Hematopoietic multipotent progenitor cell treated with erythropoietin and hydrocortisone succinate and interleukin-3 and kit ligand, for 4 days (in vitro differentiated cells): ENCODE results near the gene TOR1AIP2.
A peak's percentile ranks its signal among the peaks of the same experiment; 100 is the strongest.

ENCODE experiments used
- DNase-seq: peaks from one replicate; pipeline ENCODE4 v3.0.0-alpha.2; 2015

TOR1AIP2 gene

GRCh38 chr1:179825206-179825605 lies 52.4 kb downstream of the TOR1AIP2 start:
- no peak for DNase-seq

GRCh38 chr1:179824265-179824664 lies 53.3 kb downstream of the TOR1AIP2 start:
- DNase-seq = no peak

GRCh38 chr1:179823693-179824092 lies 53.9 kb downstream of the TOR1AIP2 start:
- DNase-seq = no peak

- DNase-seq = no peak
Measured at GRCh38 chr1:179822065-179822464, 55.5 kb downstream of the TOR1AIP2 start.

GRCh38 chr1:179821524-179821923 lies 56.1 kb downstream of the TOR1AIP2 start:
- no peak for DNase-seq

- peak; percentile 61 for DNase-seq
Measured at GRCh38 chr1:179820226-179820970, 57.2 kb downstream of the TOR1AIP2 start.

- DNase-seq = no peak
Measured at GRCh38 chr1:179818743-179819173, 58.8 kb downstream of the TOR1AIP2 start.

GRCh38 chr1:179818260-179818659 lies 59.3 kb downstream of the TOR1AIP2 start:
- DNase-seq = no peak

- no peak for DNase-seq
Measured at GRCh38 chr1:179817789-179818188, 59.8 kb downstream of the TOR1AIP2 start.

- no peak for DNase-seq
Measured at GRCh38 chr1:179817056-179817455, 60.5 kb downstream of the TOR1AIP2 start.

- DNase-seq = no peak
Measured at GRCh38 chr1:179816196-179816960, 61.2 kb downstream of the TOR1AIP2 start.

- no peak for DNase-seq
Measured at GRCh38 chr1:179815641-179816040, 62.0 kb downstream of the TOR1AIP2 start.

- no peak for DNase-seq
Measured at GRCh38 chr1:179814546-179814838, 63.1 kb downstream of the TOR1AIP2 start.

GRCh38 chr1:179813626-179814545 lies 63.7 kb downstream of the TOR1AIP2 start:
- DNase-seq = no peak

GRCh38 chr1:179812501-179813292 lies 64.9 kb downstream of the TOR1AIP2 start:
- no peak for DNase-seq

- no peak for DNase-seq
Measured at GRCh38 chr1:179810367-179810715, 67.3 kb downstream of the TOR1AIP2 start.

GRCh38 chr1:179809506-179810366 lies 67.9 kb downstream of the TOR1AIP2 start:
- DNase-seq = peak; percentile 87

- DNase-seq = no peak
Measured at GRCh38 chr1:179808503-179808902, 69.1 kb downstream of the TOR1AIP2 start.

GRCh38 chr1:179807691-179808485 lies 69.7 kb downstream of the TOR1AIP2 start:
- DNase-seq = no peak

- no peak for DNase-seq
Measured at GRCh38 chr1:179807291-179807690, 70.3 kb downstream of the TOR1AIP2 start.

GRCh38 chr1:179806333-179806732 lies 71.3 kb downstream of the TOR1AIP2 start:
- DNase-seq = no peak
